Umbilical cord (tissue), 2 donors: ENCODE results near the gene CAMTA1. TPM values are rescaled to one million over a fixed set of nuclear protein-coding genes. Genes with fewer than 3 reads are reported as not detected.
"Not testable (repeated sequence)": the region's sequence is repeated elsewhere in the genome, so short reads cannot be mapped to it uniquely, and the experiment has no call there.

Source experiments
- DNase-seq: peaks from one replicate; pipeline ENCODE4 v3.0.0-alpha.2; 2015; ENCODE audit warnings: low spot score
- total RNA-seq: library from RNA; depleted of rRNA; stranded (reverse); fragments of >200 nt; gene quantifications from one replicate; pipeline ENCODE4 v1.2.3, GENCODE V29; 2014; ENCODE audit warnings: low replicate concordance; ENCODE audit not compliant: insufficient read depth

CAMTA1 gene
- total RNA-seq, 1 donor from 2014 or later: 29.6 TPM

- peak; percentile 87 for DNase-seq
Observed at GRCh38 chr1:7300893-7301663, 515.8 kb downstream of the CAMTA1 start.

- no peak for DNase-seq
Observed at GRCh38 chr1:7301664-7301981, 516.4 kb downstream of the CAMTA1 start.

DNA sequence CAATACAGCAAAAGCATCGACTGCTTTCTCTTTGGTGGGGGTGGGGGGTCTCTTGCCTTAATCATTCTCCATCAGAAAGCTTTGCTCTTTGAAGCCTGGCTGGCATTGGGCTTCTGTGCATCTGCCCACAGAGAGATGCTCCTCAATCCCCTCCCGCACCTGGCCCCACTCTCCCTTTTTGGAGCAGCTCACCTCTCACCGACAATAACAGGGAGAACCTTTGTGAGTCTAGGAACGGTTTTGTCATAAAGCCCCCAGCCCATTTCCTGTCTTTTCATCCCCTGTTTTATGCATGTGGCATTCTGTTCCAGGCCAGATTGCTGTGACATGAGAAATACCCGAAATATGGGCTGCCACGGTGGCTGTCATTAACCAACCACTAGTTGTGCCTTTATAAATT is 516.9 kb downstream of the CAMTA1 start:
- DNase-seq: no peak

- no peak for DNase-seq
Observed at GRCh38 chr1:7302873-7303272, 517.6 kb downstream of the CAMTA1 start.

GRCh38 chr1:7303554-7304317 is 518.5 kb downstream of the CAMTA1 start:
- no peak for DNase-seq

DNA sequence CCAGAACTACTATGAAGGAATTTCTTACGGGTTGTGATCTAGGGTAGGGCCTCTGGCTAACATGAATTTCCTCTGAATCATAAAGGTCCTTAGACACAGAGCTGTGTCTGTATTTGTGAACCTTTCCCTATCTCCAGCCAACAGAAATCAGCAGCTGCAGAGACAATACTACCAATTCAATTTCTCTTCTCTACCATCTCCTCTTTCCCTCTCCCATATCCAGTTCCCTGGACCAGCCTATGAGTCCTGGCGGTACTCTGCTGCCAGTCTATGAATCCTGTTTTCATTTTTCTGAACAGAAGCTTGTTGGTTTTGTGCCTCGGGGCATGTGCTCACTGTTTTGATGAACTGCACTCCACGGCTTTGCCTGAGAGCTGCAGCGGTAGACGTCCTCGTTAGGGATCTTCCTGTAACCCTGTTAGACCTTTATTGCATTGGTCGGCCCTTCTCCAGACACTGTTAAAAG is 527.9 kb downstream of the CAMTA1 start:
- DNase-seq: peak; percentile 44

DNA sequence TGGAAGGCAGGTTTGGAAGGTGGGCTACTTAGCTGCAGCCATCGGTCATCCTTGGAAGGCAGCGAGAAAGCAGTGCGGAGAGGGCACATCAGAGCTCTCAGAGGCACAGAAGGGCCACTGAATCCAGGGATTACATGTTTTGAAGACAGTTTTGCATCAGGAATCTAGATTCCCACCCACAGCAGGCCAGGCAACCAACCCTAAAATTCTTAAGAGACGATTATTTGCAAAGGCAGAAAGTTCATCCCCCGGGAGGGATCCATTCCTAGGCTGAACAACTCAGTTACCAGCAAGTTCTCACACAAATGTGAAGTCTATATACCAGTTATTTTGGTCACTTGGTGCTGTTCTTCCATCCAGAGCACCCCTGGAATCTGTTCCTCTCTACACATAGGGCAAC is 528.6 kb downstream of the CAMTA1 start:
- no peak for DNase-seq

- DNase-seq: no peak
Observed at GRCh38 chr1:7315316-7315715, 530.1 kb downstream of the CAMTA1 start.

DNA sequence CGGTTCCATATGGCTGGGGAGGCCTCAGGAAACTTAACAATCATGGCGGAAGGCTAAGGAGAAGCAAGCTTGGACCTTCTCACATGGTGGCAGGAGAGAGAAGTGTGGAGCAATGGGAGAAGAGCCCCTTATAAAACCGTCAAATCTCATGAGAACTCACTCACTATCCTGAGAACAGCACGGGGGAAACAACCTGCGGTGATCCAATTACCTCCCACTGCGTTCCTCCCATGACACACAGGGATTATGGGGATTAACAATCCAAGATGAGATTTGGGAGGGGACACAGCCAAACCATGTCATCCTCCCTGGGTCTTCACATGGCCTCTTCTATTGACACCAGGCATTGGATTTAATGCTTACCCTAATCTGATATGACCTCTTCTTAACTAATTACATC is 530.7 kb downstream of the CAMTA1 start:
- DNase-seq: no peak

- DNase-seq: peak; percentile 42
Observed at GRCh38 chr1:7317888-7318287, 532.6 kb downstream of the CAMTA1 start.

- DNase-seq: no peak
Observed at GRCh38 chr1:7319196-7319595, 533.9 kb downstream of the CAMTA1 start.

GRCh38 chr1:7320661-7321060 is 535.4 kb downstream of the CAMTA1 start:
- DNase-seq: no peak

GRCh38 chr1:7322283-7322785 is 537.1 kb downstream of the CAMTA1 start:
- DNase-seq: no peak

DNA sequence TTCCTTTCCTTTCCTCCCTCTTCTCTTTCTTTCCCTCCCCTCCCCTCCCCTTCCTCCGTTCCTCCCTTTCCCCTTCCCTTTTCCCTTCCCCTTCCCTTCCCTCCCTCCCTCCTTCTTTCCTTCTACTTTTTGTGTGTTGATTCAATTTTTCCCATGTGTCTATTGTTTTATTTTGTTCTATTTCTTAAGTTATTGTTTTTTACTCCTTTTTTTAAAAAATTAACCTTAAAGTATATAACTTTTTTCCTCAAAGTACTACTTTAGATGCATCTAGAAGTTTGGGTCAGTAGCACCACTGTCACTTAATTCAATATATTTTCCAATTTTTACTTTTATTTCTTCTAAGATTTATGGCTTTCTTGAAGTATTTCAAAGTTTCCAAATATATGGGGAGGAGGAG is 537.7 kb downstream of the CAMTA1 start:
- DNase-seq: no peak

DNA sequence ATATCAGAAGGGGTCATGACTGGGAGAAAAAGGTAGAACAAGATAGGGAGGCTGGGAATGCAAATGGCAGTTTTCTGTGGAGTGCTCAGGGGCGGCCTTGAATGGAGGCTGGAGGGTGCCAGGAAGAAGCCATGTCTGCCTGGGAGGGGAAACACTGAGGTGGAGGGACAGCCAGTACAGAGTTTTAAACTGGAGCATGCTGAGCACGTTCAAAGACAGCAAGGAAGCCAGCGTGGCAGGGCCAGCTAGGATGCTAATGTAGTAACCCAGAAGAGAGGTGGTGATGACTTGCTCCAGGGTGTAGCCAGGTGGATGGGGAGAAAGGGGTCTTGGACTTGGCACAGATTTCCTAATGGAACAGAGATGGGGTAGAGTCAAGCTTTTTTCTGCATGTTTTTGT is 540.0 kb downstream of the CAMTA1 start:
- no peak for DNase-seq

- no peak for DNase-seq
Observed at GRCh38 chr1:7326366-7326765, 541.1 kb downstream of the CAMTA1 start.

GRCh38 chr1:7327849-7328248 is 542.6 kb downstream of the CAMTA1 start:
- no peak for DNase-seq

DNA sequence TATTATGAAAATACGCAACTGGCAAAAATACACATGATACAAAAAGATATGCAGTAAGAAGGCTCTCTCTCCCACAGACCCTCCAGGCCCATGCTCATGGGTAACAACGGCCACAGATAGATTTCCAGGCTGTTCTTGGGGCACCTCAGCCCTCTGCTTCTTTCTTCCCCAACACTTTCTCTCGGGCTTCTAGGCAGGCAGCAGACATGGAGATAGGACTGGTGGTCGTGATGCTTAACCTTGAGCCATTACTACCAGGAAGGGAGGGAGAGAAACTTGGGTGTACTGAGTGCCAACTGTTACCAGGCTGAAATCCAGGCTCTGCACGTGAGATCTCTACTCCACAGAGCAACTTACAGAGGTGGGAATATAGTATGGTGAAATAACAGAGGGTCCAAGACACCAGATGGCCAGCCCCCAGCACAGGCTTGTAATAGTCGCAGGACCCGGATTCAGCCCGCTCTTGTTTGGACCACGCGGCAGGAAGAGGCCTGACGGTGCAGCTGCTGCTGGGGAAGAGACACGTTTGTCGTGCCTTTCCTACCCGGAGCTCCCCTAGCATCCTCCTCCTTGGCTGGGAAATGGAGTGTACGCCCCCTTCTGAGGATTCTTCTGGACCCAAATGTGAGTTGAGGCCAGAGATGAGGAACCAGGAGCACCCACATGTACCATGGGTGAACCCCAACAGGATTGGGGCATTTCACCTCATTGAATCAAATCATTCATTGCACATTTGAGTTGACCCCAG is 544.8 kb downstream of the CAMTA1 start:
- DNase-seq: no peak

- not testable (repeated sequence) for DNase-seq
Observed at GRCh38 chr1:7330726-7331125, 545.5 kb downstream of the CAMTA1 start.

DNA sequence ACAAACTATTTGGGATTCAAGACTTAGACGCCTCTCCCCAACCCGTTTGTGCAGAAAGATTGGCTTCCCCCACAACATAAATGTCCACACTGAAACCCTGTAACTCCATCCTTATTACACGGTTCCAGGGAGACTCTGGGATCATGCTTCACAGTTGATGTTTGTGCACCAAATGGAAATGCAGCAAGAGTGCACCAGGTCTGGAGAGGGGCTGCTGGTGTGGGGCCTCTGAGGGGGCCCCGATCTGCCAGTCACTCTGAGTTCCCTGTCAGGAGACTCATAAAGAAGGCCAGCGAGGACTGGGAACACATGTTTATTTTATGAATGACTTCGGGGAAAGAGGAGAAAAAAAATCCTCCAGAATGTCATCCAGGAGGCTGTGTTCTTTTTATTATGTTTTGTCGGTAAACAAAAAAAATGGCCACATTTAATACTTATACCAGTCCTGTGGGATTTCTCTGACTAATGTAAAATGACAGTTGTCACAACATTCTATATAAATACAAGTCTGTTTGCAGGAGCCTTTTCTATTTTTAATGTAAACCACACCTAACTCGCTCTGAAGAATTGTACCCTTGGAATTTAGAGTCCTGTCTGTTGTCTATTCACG is 546.8 kb downstream of the CAMTA1 start:
- DNase-seq: no peak

DNA sequence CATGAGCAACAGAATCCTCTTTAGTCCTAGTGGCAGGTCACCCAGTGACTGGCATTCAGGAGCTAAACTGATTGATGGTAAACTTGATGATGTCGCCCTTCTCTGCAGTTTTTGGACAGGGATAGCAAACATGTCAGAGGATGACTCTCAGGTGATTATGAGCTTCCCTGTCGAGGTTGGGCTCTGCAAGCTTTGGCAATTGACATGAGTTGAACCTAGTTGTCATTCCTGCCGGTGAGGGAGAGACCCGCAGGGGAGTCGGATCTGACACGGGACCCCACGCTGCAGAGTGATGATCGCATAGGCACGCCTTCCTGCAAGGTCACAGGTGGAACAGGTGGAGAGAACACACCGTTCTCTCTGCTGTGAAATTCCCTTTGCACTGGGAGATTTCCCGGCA is 547.8 kb downstream of the CAMTA1 start:
- no peak for DNase-seq

GRCh38 chr1:7333620-7334019 is 548.4 kb downstream of the CAMTA1 start:
- peak; percentile 87 for DNase-seq
